ENCODE data around the gene BCAS4. TPM values are rescaled to one million over a fixed set of nuclear protein-coding genes. Genes with fewer than 3 reads are reported as not detected.

Gene BCAS4
- total RNA-seq, 2 experiments from 2014 or later: 19.0 to 20.9 TPM

GRCh38 chr20:50837532-50838321 is 42.9 kb downstream of the BCAS4 start:
- H3K4me3 ChIP-seq (ENCODE audit: low read length): no peak overlapping the region
- intact Hi-C loops (cut with DNase I, micrococcal nuclease): loop anchor here in 1 of 2 experiments (10.0 kb wide), 1 partner anchor 57 kb away; no protein-coding TSS in a partner anchor
- no peaks in the 10 kb centered on the region for H3K4me1 Mint-ChIP-seq (ENCODE audit: low read depth)
- ChIA-PET CTCF (no interaction called here), POLR2A (interaction anchor here (0.6 kb wide), 1 partner anchor 92 kb away, joined by 3 read pairs; no protein-coding TSS in a partner anchor)
- DNase-seq: no peak
- no peak for ATAC-seq (ENCODE audit: poor library complexity)
- H3K9me3 ChIP-seq (ENCODE audit: control insufficient read depth in 1 of 2, insufficient read depth in 1 of 2, low read length in 2 of 2): no peaks in the 10 kb centered on the region
- H3K27ac ChIP-seq (ENCODE audit: low read depth in 1 of 2, low read length in 2 of 2): no peak overlapping the region
- no peak for TF ChIP-seq CTCF (IDR thresholded peaks at IDR 0.05)
- H3K4me3 Mint-ChIP-seq: no peak overlapping the region
- no peaks in the 10 kb centered on the region for H3K4me1 ChIP-seq (ENCODE audit: insufficient read depth, low read length)
- no peak overlapping the region for H3K27ac Mint-ChIP-seq
- H3K36me3 ChIP-seq (ENCODE audit: insufficient read depth, low read length): peaks cover 14% of the 10 kb centered on the region
- H3K36me3 Mint-ChIP-seq (ENCODE audit: low read depth): peaks cover 43% of the 10 kb centered on the region
- no peaks in the 10 kb centered on the region for H3K27me3 ChIP-seq (ENCODE audit: control insufficient read depth in 1 of 2, insufficient read depth in 2 of 2, low read length in 2 of 2)
- no peaks in the 10 kb centered on the region for H3K9me3 Mint-ChIP-seq
- H3K27me3 Mint-ChIP-seq: no peaks in the 10 kb centered on the region

DNA sequence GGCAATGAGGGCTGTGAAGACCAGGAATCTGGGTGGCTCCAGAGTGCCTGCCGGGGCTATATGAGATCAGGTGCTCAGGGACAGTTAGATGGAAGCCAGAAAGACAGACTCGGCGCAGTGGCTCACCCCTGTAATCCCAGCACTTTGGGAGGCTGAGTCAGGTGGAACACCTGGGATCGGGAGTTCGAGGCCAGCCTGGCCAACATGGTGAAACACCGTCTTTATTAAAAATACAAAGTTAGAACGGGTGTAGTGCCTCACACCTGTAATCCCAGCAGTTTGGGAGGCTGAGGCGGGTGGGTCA is 43.4 kb downstream of the BCAS4 start:
- Mint-ChIP-seq H3K9me3 (no peaks in the 10 kb centered on the region), H3K36me3 (ENCODE audit: low read depth) (peaks cover 46% of the 10 kb centered on the region), H3K4me1 (ENCODE audit: low read depth) (no peaks in the 10 kb centered on the region), H3K27ac (no peak overlapping the region), H3K27me3 (no peaks in the 10 kb centered on the region), H3K4me3 (no peak overlapping the region)
- no peaks in the 10 kb centered on the region for H3K27me3 ChIP-seq (ENCODE audit: control insufficient read depth in 1 of 2, insufficient read depth in 2 of 2, low read length in 2 of 2)
- no peak overlapping the region for H3K27ac ChIP-seq (ENCODE audit: low read depth in 1 of 2, low read length in 2 of 2)
- DNase-seq: no peak
- no peaks in the 10 kb centered on the region for H3K9me3 ChIP-seq (ENCODE audit: control insufficient read depth in 1 of 2, insufficient read depth in 1 of 2, low read length in 2 of 2)
- ChIA-PET POLR2A (no interaction called here), CTCF (no interaction called here)
- ATAC-seq (ENCODE audit: poor library complexity): no peak
- H3K36me3 ChIP-seq (ENCODE audit: insufficient read depth, low read length): peaks cover 10% of the 10 kb centered on the region
- TF ChIP-seq CTCF (IDR thresholded peaks at IDR 0.05): no peak
- no peaks in the 10 kb centered on the region for H3K4me1 ChIP-seq (ENCODE audit: insufficient read depth, low read length)
- no peak overlapping the region for H3K4me3 ChIP-seq (ENCODE audit: low read length)
- intact Hi-C loops (cut with DNase I, micrococcal nuclease): loop anchor here in 1 of 2 experiments (10.0 kb wide), 1 partner anchor 57 kb away; no protein-coding TSS in a partner anchor

DNA sequence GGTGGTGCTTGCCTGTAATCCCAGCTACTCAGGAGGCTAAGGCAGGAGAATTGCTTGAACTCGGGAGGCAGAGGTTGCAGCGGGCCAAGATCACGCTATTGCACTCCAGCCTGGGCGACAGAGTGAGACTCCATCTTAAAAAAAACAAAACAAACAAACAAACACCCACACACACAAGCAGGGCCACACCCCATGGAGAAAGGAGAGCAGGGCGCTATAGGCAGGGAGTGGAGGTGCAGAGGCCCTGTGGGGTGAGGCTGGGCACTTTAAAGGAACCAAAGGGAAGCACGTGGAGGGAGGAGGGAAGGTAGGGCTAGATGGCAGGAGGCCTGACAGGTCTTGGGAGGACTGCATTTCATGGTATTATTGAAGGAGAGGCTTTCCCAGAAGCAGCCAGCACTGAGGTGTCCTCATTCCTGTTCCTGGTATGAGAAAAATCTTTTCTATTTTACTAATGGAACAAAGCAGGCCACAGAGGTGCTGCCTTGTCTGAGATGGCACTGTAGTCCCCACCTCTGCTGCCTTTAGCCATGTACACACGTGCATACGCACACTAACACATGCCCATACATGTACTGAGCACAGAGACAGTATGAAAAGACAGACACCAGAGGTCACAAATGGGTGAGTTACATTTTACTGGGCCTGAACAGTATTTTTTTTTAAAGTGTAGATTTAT is 44.0 kb downstream of the BCAS4 start:
- ChIA-PET POLR2A (no interaction called here), CTCF (no interaction called here)
- intact Hi-C loops (cut with DNase I, micrococcal nuclease): loop anchor here in 1 of 2 experiments (10.0 kb wide), 1 partner anchor 56 kb away; no protein-coding TSS in a partner anchor
- no peak overlapping the region for H3K4me3 Mint-ChIP-seq
- no peaks in the 10 kb centered on the region for H3K9me3 Mint-ChIP-seq
- Histone ChIP-seq H3K9me3 (ENCODE audit: control insufficient read depth in 1 of 2, insufficient read depth in 1 of 2, low read length in 2 of 2) (no peaks in the 10 kb centered on the region), H3K27me3 (ENCODE audit: control insufficient read depth in 1 of 2, insufficient read depth in 2 of 2, low read length in 2 of 2) (no peaks in the 10 kb centered on the region), H3K4me1 (ENCODE audit: insufficient read depth, low read length) (no peaks in the 10 kb centered on the region), H3K36me3 (ENCODE audit: insufficient read depth, low read length) (peaks cover 10% of the 10 kb centered on the region), H3K27ac (ENCODE audit: low read depth in 1 of 2, low read length in 2 of 2) (no peak overlapping the region), H3K4me3 (ENCODE audit: low read length) (no peak overlapping the region)
- H3K4me1 Mint-ChIP-seq (ENCODE audit: low read depth): no peaks in the 10 kb centered on the region
- peaks cover 46% of the 10 kb centered on the region for H3K36me3 Mint-ChIP-seq (ENCODE audit: low read depth)
- TF ChIP-seq CTCF (IDR thresholded peaks at IDR 0.05): no peak
- H3K27ac Mint-ChIP-seq: no peak overlapping the region
- ATAC-seq (ENCODE audit: poor library complexity) (no peak), DNase-seq (no peak)
- no peaks in the 10 kb centered on the region for H3K27me3 Mint-ChIP-seq

Data from CD4-positive, alpha-beta T cell (primary cell).